H1 (cell line): ENCODE results near the gene TFF2. TPM values are rescaled to one million over a fixed set of nuclear protein-coding genes. Genes with fewer than 3 reads are reported as not detected.
A peak's percentile ranks its signal among the peaks of the same experiment; 100 is the strongest.

Source experiments
- CTCF ChIA-PET: fragments of 300-600 bp; sonication (Branson Sonifier 250); formaldehyde crosslinking; loops from one replicate; lab custom pipeline; 2021; ENCODE audit not compliant: partially characterized antibody; lab: Charles Lee
- POLR2A ChIA-PET: fragments of 300-600 bp; sonication (Branson Sonifier 250); formaldehyde crosslinking; loops from one replicate; lab custom pipeline; 2021; ENCODE audit warnings: inconsistent platforms; ENCODE audit not compliant: partially characterized antibody; lab: Charles Lee
- DNase-seq, 2 experiments: peaks; one replicate each; pipeline versions ENCODE4 v3.0.0 to v3.0.0-alpha.2; 2010 to 2022; ENCODE audit warnings: low spot score in 2 of 2, low read depth in 1 of 2, mixed read lengths in 1 of 2
- FAIRE-seq: peaks from 2 replicates; lab custom pipeline; 2011; peaks lifted over from hg19 to GRCh38; lab: Jason Lieb, UNC
- H2AFZ ChIP-seq: 2 replicates; pipeline ENCODE4 v1.8.1; 2012; ENCODE audit warnings: low read length, inconsistent platforms
- H2AK5ac ChIP-seq: 2 replicates; pipeline ENCODE4 v1.6.1; 2013; ENCODE audit warnings: low read depth, low read length
- H2BK120ac ChIP-seq: replicated peaks from 2 replicates; pipeline ENCODE3; 2013; ENCODE audit warnings: low read depth, low read length, inconsistent platforms
- H2BK12ac ChIP-seq: 2 replicates; pipeline ENCODE4 v1.6.1; 2013; ENCODE audit warnings: low read depth, low read length
- H2BK15ac ChIP-seq: 2 replicates; pipeline ENCODE4 v1.6.1; 2013; ENCODE audit warnings: low read length
- H2BK20ac ChIP-seq: 2 replicates; pipeline ENCODE4 v1.6.1; 2013; ENCODE audit warnings: low read length
- H2BK5ac ChIP-seq: 2 replicates; pipeline ENCODE4 v1.6.1; 2013; ENCODE audit warnings: low read depth, low read length
- H3K14ac ChIP-seq: 2 replicates; pipeline ENCODE4 v1.6.1; 2013; ENCODE audit warnings: inconsistent platforms; ENCODE audit not compliant: insufficient read length
- H3K18ac ChIP-seq: 2 replicates; pipeline ENCODE4 v1.6.1; 2013; ENCODE audit warnings: low read length; ENCODE audit errors: extremely low read depth
- H3K23ac ChIP-seq: 2 replicates; pipeline ENCODE4 v1.6.1; 2013; ENCODE audit warnings: inconsistent platforms; ENCODE audit not compliant: insufficient read length
- H3K23me2 ChIP-seq: 2 replicates; pipeline ENCODE4 v1.6.1; 2013; ENCODE audit warnings: low read depth, low read length
- H3K27ac ChIP-seq: 2 replicates; pipeline ENCODE4 v1.6.1; 2011; ENCODE audit warnings: low read depth, low read length, inconsistent platforms
- H3K27me3 ChIP-seq, 4 experiments: replicated peaks in 1 of 4; 1 replicate in 1 of 4; 2 replicates in 3 of 4; pipeline versions ENCODE4 v1.6.1 to v1.8.1; 2011 to 2013; ENCODE audit warnings: low read length in 3 of 4, mild to moderate bottlenecking in 3 of 4, inconsistent platforms in 2 of 4, mixed read lengths in 2 of 4, moderate library complexity in 1 of 4; ENCODE audit not compliant: control insufficient read depth in 3 of 4, insufficient read depth in 3 of 4; ENCODE audit errors: extremely low read depth in 1 of 4
- H3K36me3 ChIP-seq, 4 experiments: 2 replicates each; pipeline versions ENCODE4 v1.6.1 to v1.8.1; 2011 to 2013; ENCODE audit warnings: mild to moderate bottlenecking in 4 of 4, low read length in 3 of 4, moderate library complexity in 2 of 4, control low read depth in 1 of 4, inconsistent platforms in 1 of 4; ENCODE audit not compliant: insufficient read depth in 4 of 4, control insufficient read depth in 2 of 4
- H3K4ac ChIP-seq: replicated peaks from 2 replicates; pipeline ENCODE3; 2013; ENCODE audit warnings: low read length, low read depth, mixed read lengths, inconsistent platforms; ENCODE audit not compliant: insufficient read length
- H3K4me1 ChIP-seq, 4 experiments: replicated peaks in 1 of 4; 1 replicate in 1 of 4; 2 replicates in 3 of 4; pipeline versions ENCODE4 v1.6.1 to v1.8.1; 2011 to 2013; ENCODE audit warnings: low read length in 3 of 4, inconsistent platforms in 2 of 4, mixed read lengths in 1 of 4; ENCODE audit not compliant: insufficient read depth in 4 of 4, control insufficient read depth in 3 of 4
- H3K4me2 ChIP-seq, 2 experiments: 2 replicates each; pipeline versions ENCODE4 v1.6.1 to v1.8.1; 2011 to 2013; ENCODE audit warnings: low read depth in 2 of 2, low read length in 2 of 2, control low read depth in 1 of 2, inconsistent platforms in 1 of 2, mild to moderate bottlenecking in 1 of 2; ENCODE audit not compliant: insufficient read depth in 1 of 2
- H3K4me3 ChIP-seq, 4 experiments: fragments of 200-600, 300-600 bp in 1 of 4; sonication (generic), shearing (Covaris generic), sonication (Bioruptor Twin) in 1 of 4; 2 replicates each; pipeline versions ENCODE4 v1.5.1 to v1.8.1; 2011 to 2016; ENCODE audit warnings: low read length in 4 of 4, low read depth in 3 of 4, control low read depth in 2 of 4, inconsistent platforms in 2 of 4, mild to moderate bottlenecking in 2 of 4, mixed read lengths in 1 of 4, moderate library complexity in 1 of 4; ENCODE audit not compliant: insufficient read depth in 2 of 4; ENCODE audit errors: extremely low read depth in 1 of 4
- H3K56ac ChIP-seq: replicated peaks from 2 replicates; pipeline ENCODE3; 2013; ENCODE audit warnings: low read depth, mild to moderate bottlenecking, mixed read lengths, low read length, inconsistent platforms; ENCODE audit not compliant: insufficient read length
- H3K79me1 ChIP-seq: 2 replicates; pipeline ENCODE4 v1.6.1; 2013; ENCODE audit warnings: low read depth, low read length, control low read depth
- H3K79me2 ChIP-seq, 2 experiments: 2 replicates each; pipeline versions ENCODE4 v1.6.1 to v1.8.1; 2012 to 2013; ENCODE audit warnings: low read length in 2 of 2, mild to moderate bottlenecking in 2 of 2, inconsistent platforms in 1 of 2; ENCODE audit not compliant: insufficient read depth in 2 of 2, control insufficient read depth in 1 of 2
- H3K9ac ChIP-seq, 4 experiments: replicated peaks in 1 of 4; 1 replicate in 1 of 4; 2 replicates in 3 of 4; pipeline versions ENCODE4 v1.6.1 to v1.8.1; 2011 to 2013; ENCODE audit warnings: low read depth in 3 of 4, low read length in 3 of 4, control low read depth in 2 of 4, mild to moderate bottlenecking in 2 of 4, moderate library complexity in 2 of 4, inconsistent platforms in 1 of 4; ENCODE audit errors: extremely low read depth in 1 of 4
- H3K9me3 ChIP-seq, 2 experiments: 2 replicates each; pipeline versions ENCODE4 v1.6.1 to v1.8.1; 2012 to 2013; ENCODE audit warnings: mild to moderate bottlenecking in 2 of 2, moderate library complexity in 2 of 2, control low read depth in 1 of 2, inconsistent platforms in 1 of 2, low read depth in 1 of 2, low read length in 1 of 2, mixed read lengths in 1 of 2; ENCODE audit not compliant: insufficient read depth in 2 of 2
- H4K20me1 ChIP-seq, 2 experiments: replicated peaks in 1 of 2; 2 replicates each; pipeline versions ENCODE3 to v1.8.1; 2011 to 2013; ENCODE audit warnings: inconsistent platforms in 2 of 2, low read length in 2 of 2, mild to moderate bottlenecking in 1 of 2; ENCODE audit not compliant: insufficient read depth in 2 of 2, control insufficient read depth in 1 of 2
- H4K5ac ChIP-seq: 2 replicates; pipeline ENCODE4 v1.6.1; 2013; ENCODE audit warnings: low read length, low read depth, mixed read lengths, inconsistent platforms; ENCODE audit not compliant: insufficient read length
- H4K8ac ChIP-seq: 2 replicates; pipeline ENCODE4 v1.8.0; 2013; ENCODE audit warnings: mild to moderate bottlenecking, moderate library complexity, low read length, inconsistent platforms; ENCODE audit not compliant: insufficient read depth; ENCODE audit errors: extremely low read depth
- H4K91ac ChIP-seq: replicated peaks from 2 replicates; pipeline ENCODE3; 2013; ENCODE audit warnings: low read length, mixed read lengths, inconsistent platforms; ENCODE audit not compliant: insufficient read length
- ASH2L ChIP-seq: fragments of 200-600, 300-600 bp; sonication (generic); IDR thresholded peaks from one replicate; pipeline ENCODE4 v1.7.1; 2017; ENCODE audit warnings: low read length
- BCL11A ChIP-seq, 2 experiments: IDR thresholded peaks; one replicate each; pipeline ENCODE4 v1.6.1; 2011; ENCODE audit warnings: low read depth in 2 of 2, low read length in 2 of 2, mild to moderate bottlenecking in 2 of 2
- CEBPB ChIP-seq: IDR thresholded peaks from 2 replicates; pipeline ENCODE4 v1.6.1; 2012; ENCODE audit warnings: low read depth, low read length
- FOSL1 ChIP-seq: IDR thresholded peaks from 2 replicates; pipeline ENCODE4 v1.6.1; 2011; ENCODE audit warnings: mild to moderate bottlenecking, low read depth, low read length, moderate library complexity; ENCODE audit not compliant: insufficient read depth
- KDM1A ChIP-seq: fragments of 200-600, 300-600 bp; sonication (generic); IDR thresholded peaks from 2 replicates; pipeline ENCODE4 v1.7.1; 2016; ENCODE audit warnings: mild to moderate bottlenecking, low read length, borderline replicate concordance
- KDM4A ChIP-seq: IDR thresholded peaks from one replicate; pipeline ENCODE4 v1.7.1; 2012; ENCODE audit warnings: low read depth, mild to moderate bottlenecking, moderate library complexity, low read length, inconsistent platforms; ENCODE audit not compliant: severe bottlenecking
- NANOG ChIP-seq: IDR thresholded peaks from 2 replicates; pipeline ENCODE4 v1.6.1; 2011; ENCODE audit warnings: low read length, low read depth, mild to moderate bottlenecking, inconsistent platforms; ENCODE audit not compliant: insufficient read depth, poor library complexity, severe bottlenecking
- RFX5 ChIP-seq: IDR thresholded peaks from 2 replicates; pipeline ENCODE4 v1.6.1; 2011; ENCODE audit warnings: low read depth, low read length, improper control_type of control experiment, borderline replicate concordance
- RXRA ChIP-seq: IDR thresholded peaks from 2 replicates; pipeline ENCODE4 v1.6.1; 2011; ENCODE audit warnings: low read depth, mild to moderate bottlenecking, low read length, moderate library complexity; ENCODE audit not compliant: insufficient read depth
- SIN3A ChIP-seq, 2 experiments: IDR thresholded peaks in 1 of 2; conservative IDR thresholded peaks in 1 of 2; 2 replicates each; pipeline ENCODE4 v1.6.1; 2011 to 2012; ENCODE audit warnings: low read length in 2 of 2, improper control_type of control experiment in 1 of 2, low read depth in 1 of 2, mild to moderate bottlenecking in 1 of 2
- SIX5 ChIP-seq: IDR thresholded peaks from 2 replicates; pipeline ENCODE4 v1.6.1; 2011; ENCODE audit warnings: mild to moderate bottlenecking, low read depth, low read length
- TBP ChIP-seq: IDR thresholded peaks from 2 replicates; pipeline ENCODE4 v1.6.1; 2011; ENCODE audit warnings: low read depth, low read length, improper control_type of control experiment
- TCF12 ChIP-seq: IDR thresholded peaks from 2 replicates; pipeline ENCODE4 v1.6.1; 2011; ENCODE audit warnings: low read depth, mild to moderate bottlenecking, low read length
- WGBS, 2 experiments: shearing (Covaris generic) in 1 of 2; methylation state at CpG; one replicate each; pipeline versions ENCODE4 v1.1.6 to v1.1.7; 2013 to 2015; ENCODE audit warnings: low lambda C conversion rate in 2 of 2, mixed read lengths in 2 of 2, inconsistent platforms in 1 of 2, low coverage in 1 of 2, missing lambda C conversion rate in 1 of 2; ENCODE audit not compliant: insufficient replicate concordance in 2 of 2, insufficient coverage in 1 of 2, insufficient read length in 1 of 2; ENCODE audit errors: extremely low coverage in 1 of 2, missing lambda C conversion rate in 1 of 2; 5-methylcytosine and 5-hydroxymethylcytosine counted together
- polyA plus RNA-seq, 7 experiments: library from polyadenylated mRNA; depleted of rRNA in 3 of 7; stranded (reverse) in 5 of 7; unstranded in 2 of 7; fragments of >200 nt in 5 of 7; fragments of 200-250 nt in 2 of 7; gene quantifications; 1 replicate in 5 of 7; 2 replicates in 1 of 7; 4 replicates in 1 of 7; pipeline versions ENCODE4 v1.2.1 to v1.2.3, GENCODE V29; 2011 to 2013; ENCODE audit warnings: missing spikeins in 2 of 7, mixed read lengths in 2 of 7
- total RNA-seq: library from RNA; stranded (reverse); fragmentation: NEBNext Ultra II Directional; extraction: Animal tissue kit (Norgen Biotek cat#: 25700); gene quantifications from 2 replicates; pipeline ENCODE4 v1.2.1, GENCODE V29; 2021

The TFF2 gene
- total and polyA plus RNA-seq, 2 of the 8 experiments (the other 6 are each of a cell fraction or from before 2014, with no cell fraction given), result not detected

GRCh38 chr21:42374864-42375499 lies 24.2 kb upstream of the TFF2 start:
- 64% methylated on average over 11 of the region's 23 CpGs; no CpG with 5 or more reads in 1 of the 2 experiments for WGBS, 2 experiments
- no peak overlapping the region for H2AFZ ChIP-seq
- CTCF ChIA-PET, result interaction anchor here (0.9 to 3.8 kb wide), 7 partner anchors 14 to 229 kb away, joined by 3 to 18 read pairs (median 4); no protein-coding TSS in a partner anchor
- TF ChIP-seq CEBPB, result no peak
- no peak for TF ChIP-seq TBP
- no peak for TF ChIP-seq ASH2L
- no peak for TF ChIP-seq SIX5
- no peak for TF ChIP-seq TCF12
- no peak for TF ChIP-seq FOSL1
- no peak for TF ChIP-seq NANOG
- TF ChIP-seq KDM4A, result no peak
- no peak for TF ChIP-seq RFX5
- TF ChIP-seq BCL11A (IDR thresholded peaks at IDR 0.05; ENCODE audit: low read depth in 2 of 2, low read length in 2 of 2), result no peak
- TF ChIP-seq KDM1A, result no peak
- TF ChIP-seq SIN3A (conservative IDR thresholded peaks at IDR 0.05 in 1 of 2, IDR thresholded peaks at IDR 0.05 in 1 of 2; ENCODE audit: low read depth in 1 of 2, low read length in 2 of 2), result no peak
- no peak for TF ChIP-seq RXRA

More at GRCh38 chr21:42374864-42375499, 24.2 kb upstream of the TFF2 start:
- Histone ChIP-seq H2BK15ac (no peak overlapping the region), H3K79me1 (no peaks in the 10 kb centered on the region; the same call in 1 of the 2 replicates), H3K56ac (no peak overlapping the region), H4K20me1 (no peaks in the 10 kb centered on the region), H3K23me2 (no peaks in the 10 kb centered on the region), H4K91ac (no peak overlapping the region), H3K9ac (no peak overlapping the region), H3K18ac (no peak overlapping the region; the same call in 1 of the 2 replicates), H4K8ac (peak overlapping the region; percentile 53; the same call in 1 of the 2 replicates), H3K4ac (no peak overlapping the region), H4K5ac (no peak overlapping the region), H2BK20ac (no peak overlapping the region), H2AK5ac (no peak overlapping the region), H2BK5ac (no peak overlapping the region), H3K4me1 (peaks cover 0 to 7% (median 0%) of the 10 kb centered on the region in 4 experiments; a peak in 5 of 7 replicates), H3K27ac (no peak overlapping the region), H3K4me3 (no peak overlapping the region), H3K23ac (no peak overlapping the region), H2BK120ac (no peak overlapping the region), H3K36me3 (no peaks in the 10 kb centered on the region), H3K4me2 (peak overlapping the region in 1 of 2 experiments; percentile 33; a peak in 1 of 4 replicates), H3K9me3 (no peaks in the 10 kb centered on the region), H3K14ac (no peak overlapping the region), H2BK12ac (0 out of 2 replicates have a peak overlapping the region, but pooled peaks have one; percentile 9), H3K79me2 (no peaks in the 10 kb centered on the region), H3K27me3 (peaks cover 0 to 2% (median 0%) of the 10 kb centered on the region in 4 experiments; a peak in 1 of 7 replicates)
- POLR2A ChIA-PET, result interaction anchor here (1.2 to 1.8 kb wide), 3 partner anchors 14 to 81 kb away, joined by 3 to 5 read pairs (median 4); no protein-coding TSS in a partner anchor
- FAIRE-seq (no peak), DNase-seq (no peak)
